ENCODE measurements around the gene ITPA. TPM values are rescaled to one million over a fixed set of nuclear protein-coding genes. Genes with fewer than 3 reads are reported as not detected.

The ITPA gene
- total and polyA plus RNA-seq, 2 of the 13 experiments (the other 11 are each of a cell fraction or from before 2014, with no cell fraction given), result 60.1 to 103 TPM

GRCh38 chr20:3172933-3173609 is 36.2 kb upstream of the ITPA start, which contains the start of gene LZTS3 (continued):
- TF ChIP-seq ZNF749 (CRISPR knock-in tag; IDR thresholded peaks at IDR 0.05; ENCODE audit: borderline replicate concordance) (no peak), ZNF224 (CRISPR knock-in tag; IDR thresholded peaks at IDR 0.05) (0 out of 2 replicates have a peak, but pooled peaks have one; percentile 40), ZBTB21 (CRISPR knock-in tag; IDR thresholded peaks at IDR 0.05) (peak; percentile 44; the same call in 1 of the 2 replicates), TFDP1 (CRISPR knock-in tag; IDR thresholded peaks at IDR 0.05; ENCODE audit: borderline replicate concordance) (no peak), NR0B2 (CRISPR knock-in tag; IDR thresholded peaks at IDR 0.05) (peak; percentile 40; the same call in 1 of the 2 replicates), ZNF781 (CRISPR knock-in tag; IDR thresholded peaks at IDR 0.05; ENCODE audit: borderline replicate concordance, not compliant biosample characterization) (no peak), POLR2AphosphoS2 (IDR thresholded peaks at IDR 0.05; ENCODE audit: low read depth, low read length) (no peak), ZNF280D (CRISPR knock-in tag; IDR thresholded peaks at IDR 0.05) (no peak), AGO1 (IDR thresholded peaks at IDR 0.05; ENCODE audit: low read depth, low read length, poor library complexity, severe bottlenecking) (peak; percentile 70), CSRNP1 (CRISPR knock-in tag; IDR thresholded peaks at IDR 0.05) (0 out of 2 replicates have a peak, but pooled peaks have one; percentile 62), IRX3 (CRISPR knock-in tag; IDR thresholded peaks at IDR 0.05; ENCODE audit: borderline replicate concordance, low read depth) (peak; percentile 62), ZFP36L1 (CRISPR knock-in tag; IDR thresholded peaks at IDR 0.05) (0 out of 2 replicates have a peak, but pooled peaks have one; percentile 1), ASH2L (IDR thresholded peaks at IDR 0.05; ENCODE audit: insufficient read length, low read depth, low read length) (peak; percentile 16), CHD2 (IDR thresholded peaks at IDR 0.05; ENCODE audit: low read depth, low read length) (peak; percentile 49)
- TF ChIP-seq, protein P1, sequence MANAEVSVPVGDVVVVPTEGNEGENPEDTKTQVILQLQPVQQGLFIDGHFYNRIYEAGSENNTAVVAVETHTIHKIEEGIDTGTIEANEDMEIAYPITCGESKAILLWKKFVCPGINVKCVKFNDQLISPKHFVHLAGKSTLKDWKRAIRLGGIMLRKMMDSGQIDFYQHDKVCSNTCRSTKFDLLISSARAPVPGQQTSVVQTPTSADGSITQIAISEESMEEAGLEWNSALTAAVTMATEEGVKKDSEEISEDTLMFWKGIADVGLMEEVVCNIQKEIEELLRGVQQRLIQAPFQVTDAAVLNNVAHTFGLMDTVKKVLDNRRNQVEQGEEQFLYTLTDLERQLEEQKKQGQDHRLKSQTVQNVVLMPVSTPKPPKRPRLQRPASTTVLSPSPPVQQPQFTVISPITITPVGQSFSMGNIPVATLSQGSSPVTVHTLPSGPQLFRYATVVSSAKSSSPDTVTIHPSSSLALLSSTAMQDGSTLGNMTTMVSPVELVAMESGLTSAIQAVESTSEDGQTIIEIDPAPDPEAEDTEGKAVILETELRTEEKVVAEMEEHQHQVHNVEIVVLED (CRISPR knock-in tag; IDR thresholded peaks at IDR 0.05; ENCODE audit: borderline replicate concordance), result 0 out of 2 replicates have a peak, but pooled peaks have one; percentile 31
- TF ChIP-seq, protein P2, sequence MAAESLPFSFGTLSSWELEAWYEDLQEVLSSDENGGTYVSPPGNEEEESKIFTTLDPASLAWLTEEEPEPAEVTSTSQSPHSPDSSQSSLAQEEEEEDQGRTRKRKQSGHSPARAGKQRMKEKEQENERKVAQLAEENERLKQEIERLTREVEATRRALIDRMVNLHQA (CRISPR knock-in tag; IDR thresholded peaks at IDR 0.05), result no peak
- TF ChIP-seq, protein P3, sequence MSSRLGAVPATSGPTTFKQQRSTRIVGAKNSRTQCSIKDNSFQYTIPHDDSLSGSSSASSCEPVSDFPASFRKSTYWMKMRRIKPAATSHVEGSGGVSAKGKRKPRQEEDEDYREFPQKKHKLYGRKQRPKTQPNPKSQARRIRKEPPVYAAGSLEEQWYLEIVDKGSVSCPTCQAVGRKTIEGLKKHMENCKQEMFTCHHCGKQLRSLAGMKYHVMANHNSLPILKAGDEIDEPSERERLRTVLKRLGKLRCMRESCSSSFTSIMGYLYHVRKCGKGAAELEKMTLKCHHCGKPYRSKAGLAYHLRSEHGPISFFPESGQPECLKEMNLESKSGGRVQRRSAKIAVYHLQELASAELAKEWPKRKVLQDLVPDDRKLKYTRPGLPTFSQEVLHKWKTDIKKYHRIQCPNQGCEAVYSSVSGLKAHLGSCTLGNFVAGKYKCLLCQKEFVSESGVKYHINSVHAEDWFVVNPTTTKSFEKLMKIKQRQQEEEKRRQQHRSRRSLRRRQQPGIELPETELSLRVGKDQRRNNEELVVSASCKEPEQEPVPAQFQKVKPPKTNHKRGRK (CRISPR knock-in tag; IDR thresholded peaks at IDR 0.05), result peak; percentile 71; the same call in 1 of the 2 replicates

All from HepG2 (cell line).